ENCODE results near the gene CCDC157.

GRCh38 chr22:30323246-30323645 is 33.6 kb upstream of the CCDC157 start:
- TF ChIP-seq POLR2A (IDR thresholded peaks at IDR 0.05; ENCODE audit: extremely low read depth, insufficient read length) (no peak), CTCF (IDR thresholded peaks at IDR 0.05; ENCODE audit: low read depth, low read length) (no peak), MAX (IDR thresholded peaks at IDR 0.05; ENCODE audit: low read depth, low read length) (no peak)
